Left hindlimb (tissue), 1 donor: ENCODE measurements around the gene MARK4.
"Not testable (repeated sequence)": the region's sequence is repeated elsewhere in the genome, so short reads cannot be mapped to it uniquely, and the experiment has no call there.

Source experiments
- DNase-seq: peaks from one replicate; pipeline ENCODE4 v3.0.0-alpha.2; 2018

The MARK4 gene

GRCh38 chr19:45244133-45244794, 6.8 kb upstream of the MARK4 start:
- no peak for DNase-seq

GRCh38 chr19:45245334-45245787, 5.7 kb upstream of the MARK4 start, which contains the start of gene EXOC3L2:
EXOC3L2 (minus strand) TSS chr19:45245407; CDS start chr19:45239045, 6,362 bp downstream.
- DNase-seq, result peak; percentile 55

- no peak for DNase-seq
These were observed 5.2 kb upstream of the MARK4 start for GRCh38 chr19:45245826-45246225.

GRCh38 chr19:45247136-45247535, 3.9 kb upstream of the MARK4 start:
- DNase-seq, result no peak

- no peak for DNase-seq
These were observed 1.6 kb upstream of the MARK4 start for GRCh38 chr19:45249261-45250033.

- DNase-seq, result no peak
These were observed 747 bp upstream of the MARK4 start for GRCh38 chr19:45250216-45250831.

- DNase-seq, result peak; percentile 58
These were observed 632 bp downstream of the MARK4 start for GRCh38 chr19:45251452-45252354.

- DNase-seq, result no peak
These were observed 2.4 kb downstream of the MARK4 start for GRCh38 chr19:45253396-45254027.

GRCh38 chr19:45254044-45254531, 3.0 kb downstream of the MARK4 start:
- no peak for DNase-seq

- no peak for DNase-seq
These were observed 4.6 kb downstream of the MARK4 start for GRCh38 chr19:45255611-45256157.

- no peak for DNase-seq
These were observed 5.8 kb downstream of the MARK4 start for GRCh38 chr19:45256836-45257235.

- DNase-seq, result no peak
These were observed 7.8 kb downstream of the MARK4 start for GRCh38 chr19:45258862-45259261.

GRCh38 chr19:45262570-45262969, 11.5 kb downstream of the MARK4 start:
- DNase-seq, result no peak

- DNase-seq, result no peak
These were observed 11.9 kb downstream of the MARK4 start for GRCh38 chr19:45263013-45263412.

- DNase-seq, result no peak
These were observed 13.8 kb downstream of the MARK4 start for GRCh38 chr19:45264781-45265317.

GRCh38 chr19:45265375-45265774, 14.3 kb downstream of the MARK4 start:
- no peak for DNase-seq

GRCh38 chr19:45267296-45267695, 16.2 kb downstream of the MARK4 start:
- no peak for DNase-seq

GRCh38 chr19:45269939-45270338, 18.9 kb downstream of the MARK4 start:
- not testable (repeated sequence) for DNase-seq

GRCh38 chr19:45271098-45271734, 20.1 kb downstream of the MARK4 start:
- DNase-seq, result no peak

- no peak for DNase-seq
These were observed 20.7 kb downstream of the MARK4 start for GRCh38 chr19:45271735-45272108.

- no peak for DNase-seq
These were observed 22.4 kb downstream of the MARK4 start for GRCh38 chr19:45273521-45273855.
